HL-60 (cell line): ENCODE data around the gene CEACAM5.

Source experiments
- GABPA ChIP-seq: IDR thresholded peaks from 2 replicates; pipeline ENCODE4 v1.6.1; 2012; ENCODE audit warnings: low read depth
- POLR2AphosphoS5 ChIP-seq: IDR thresholded peaks from 2 replicates; pipeline ENCODE4 v1.6.1; 2012; ENCODE audit warnings: low read depth
- SPI1 ChIP-seq: IDR thresholded peaks from 2 replicates; pipeline ENCODE4 v1.6.1; 2012; ENCODE audit warnings: low read depth, mild to moderate bottlenecking, borderline replicate concordance
- TF ChIP-seq, protein P1 (sequence below): IDR thresholded peaks from one replicate; pipeline ENCODE4 v1.5.1; 2011; ENCODE audit warnings: low read length, control low read depth, inconsistent platforms; ENCODE audit not compliant: insufficient read depth
- TF ChIP-seq, protein P2 (sequence below): IDR thresholded peaks from 2 replicates; pipeline ENCODE4 v1.6.1; 2012; ENCODE audit warnings: low read depth; ENCODE audit not compliant: insufficient replicate concordance

DNA sequence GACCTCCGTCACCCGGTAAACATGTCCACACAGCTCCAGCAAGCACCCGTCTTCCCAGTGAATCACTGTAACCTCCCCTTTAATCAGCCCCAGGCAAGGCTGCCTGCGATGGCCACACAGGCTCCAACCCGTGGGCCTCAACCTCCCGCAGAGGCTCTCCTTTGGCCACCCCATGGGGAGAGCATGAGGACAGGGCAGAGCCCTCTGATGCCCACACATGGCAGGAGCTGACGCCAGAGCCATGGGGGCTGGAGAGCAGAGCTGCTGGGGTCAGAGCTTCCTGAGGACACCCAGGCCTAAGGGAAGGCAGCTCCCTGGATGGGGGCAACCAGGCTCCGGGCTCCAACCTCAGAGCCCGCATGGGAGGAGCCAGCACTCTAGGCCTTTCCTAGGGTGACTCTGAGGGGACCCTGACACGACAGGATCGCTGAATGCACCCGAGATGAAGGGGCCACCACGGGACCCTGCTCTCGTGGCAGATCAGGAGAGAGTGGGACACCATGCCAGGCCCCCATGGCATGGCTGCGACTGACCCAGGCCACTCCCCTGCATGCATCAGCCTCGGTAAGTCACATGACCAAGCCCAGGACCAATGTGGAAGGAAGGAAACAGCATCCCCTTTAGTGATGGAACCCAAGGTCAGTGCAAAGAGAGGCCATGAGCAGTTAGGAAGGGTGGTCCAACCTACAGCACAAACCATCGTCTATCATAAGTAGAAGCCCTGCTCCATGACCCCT, 9.0 kb upstream of the CEACAM5 start:
- TF ChIP-seq, protein P1, sequence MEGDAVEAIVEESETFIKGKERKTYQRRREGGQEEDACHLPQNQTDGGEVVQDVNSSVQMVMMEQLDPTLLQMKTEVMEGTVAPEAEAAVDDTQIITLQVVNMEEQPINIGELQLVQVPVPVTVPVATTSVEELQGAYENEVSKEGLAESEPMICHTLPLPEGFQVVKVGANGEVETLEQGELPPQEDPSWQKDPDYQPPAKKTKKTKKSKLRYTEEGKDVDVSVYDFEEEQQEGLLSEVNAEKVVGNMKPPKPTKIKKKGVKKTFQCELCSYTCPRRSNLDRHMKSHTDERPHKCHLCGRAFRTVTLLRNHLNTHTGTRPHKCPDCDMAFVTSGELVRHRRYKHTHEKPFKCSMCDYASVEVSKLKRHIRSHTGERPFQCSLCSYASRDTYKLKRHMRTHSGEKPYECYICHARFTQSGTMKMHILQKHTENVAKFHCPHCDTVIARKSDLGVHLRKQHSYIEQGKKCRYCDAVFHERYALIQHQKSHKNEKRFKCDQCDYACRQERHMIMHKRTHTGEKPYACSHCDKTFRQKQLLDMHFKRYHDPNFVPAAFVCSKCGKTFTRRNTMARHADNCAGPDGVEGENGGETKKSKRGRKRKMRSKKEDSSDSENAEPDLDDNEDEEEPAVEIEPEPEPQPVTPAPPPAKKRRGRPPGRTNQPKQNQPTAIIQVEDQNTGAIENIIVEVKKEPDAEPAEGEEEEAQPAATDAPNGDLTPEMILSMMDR: no peak
- TF ChIP-seq, protein P2, sequence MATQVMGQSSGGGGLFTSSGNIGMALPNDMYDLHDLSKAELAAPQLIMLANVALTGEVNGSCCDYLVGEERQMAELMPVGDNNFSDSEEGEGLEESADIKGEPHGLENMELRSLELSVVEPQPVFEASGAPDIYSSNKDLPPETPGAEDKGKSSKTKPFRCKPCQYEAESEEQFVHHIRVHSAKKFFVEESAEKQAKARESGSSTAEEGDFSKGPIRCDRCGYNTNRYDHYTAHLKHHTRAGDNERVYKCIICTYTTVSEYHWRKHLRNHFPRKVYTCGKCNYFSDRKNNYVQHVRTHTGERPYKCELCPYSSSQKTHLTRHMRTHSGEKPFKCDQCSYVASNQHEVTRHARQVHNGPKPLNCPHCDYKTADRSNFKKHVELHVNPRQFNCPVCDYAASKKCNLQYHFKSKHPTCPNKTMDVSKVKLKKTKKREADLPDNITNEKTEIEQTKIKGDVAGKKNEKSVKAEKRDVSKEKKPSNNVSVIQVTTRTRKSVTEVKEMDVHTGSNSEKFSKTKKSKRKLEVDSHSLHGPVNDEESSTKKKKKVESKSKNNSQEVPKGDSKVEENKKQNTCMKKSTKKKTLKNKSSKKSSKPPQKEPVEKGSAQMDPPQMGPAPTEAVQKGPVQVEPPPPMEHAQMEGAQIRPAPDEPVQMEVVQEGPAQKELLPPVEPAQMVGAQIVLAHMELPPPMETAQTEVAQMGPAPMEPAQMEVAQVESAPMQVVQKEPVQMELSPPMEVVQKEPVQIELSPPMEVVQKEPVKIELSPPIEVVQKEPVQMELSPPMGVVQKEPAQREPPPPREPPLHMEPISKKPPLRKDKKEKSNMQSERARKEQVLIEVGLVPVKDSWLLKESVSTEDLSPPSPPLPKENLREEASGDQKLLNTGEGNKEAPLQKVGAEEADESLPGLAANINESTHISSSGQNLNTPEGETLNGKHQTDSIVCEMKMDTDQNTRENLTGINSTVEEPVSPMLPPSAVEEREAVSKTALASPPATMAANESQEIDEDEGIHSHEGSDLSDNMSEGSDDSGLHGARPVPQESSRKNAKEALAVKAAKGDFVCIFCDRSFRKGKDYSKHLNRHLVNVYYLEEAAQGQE: no peak
- no peak for TF ChIP-seq GABPA
- TF ChIP-seq POLR2AphosphoS5: no peak
- no peak for TF ChIP-seq SPI1
